GM10248 (cell line): ENCODE measurements around the gene STAB1.
"Not testable (repeated sequence)": the region's sequence is repeated elsewhere in the genome, so short reads cannot be mapped to it uniquely, and the experiment has no call there.

Experiments used
- CTCF ChIA-PET: fragments of 300-600 bp; sonication (Branson Sonifier 250); formaldehyde crosslinking; extraction: SDS; loops from one replicate; lab custom pipeline; 2021; ENCODE audit warnings: antibody characterized with exemption; lab: Yijun Ruan, JAX
- POLR2A ChIA-PET: fragments of 350-650 bp; sonication (Branson Sonifier 250); formaldehyde crosslinking; extraction: SDS; loops from one replicate; lab custom pipeline; 2020; ENCODE audit warnings: antibody characterized with exemption; lab: Yijun Ruan, JAX
- DNase-seq: peaks from one replicate; pipeline ENCODE4 v3.0.0; 2012; ENCODE audit errors: extremely low spot score
- TF ChIP-seq, protein P1 (sequence below): IDR thresholded peaks from 2 replicates; pipeline ENCODE4 v1.5.1; 2012; ENCODE audit warnings: mild to moderate bottlenecking, low read depth; ENCODE audit errors: extremely low read depth, missing control alignments, control extremely low read depth

STAB1 gene

DNA sequence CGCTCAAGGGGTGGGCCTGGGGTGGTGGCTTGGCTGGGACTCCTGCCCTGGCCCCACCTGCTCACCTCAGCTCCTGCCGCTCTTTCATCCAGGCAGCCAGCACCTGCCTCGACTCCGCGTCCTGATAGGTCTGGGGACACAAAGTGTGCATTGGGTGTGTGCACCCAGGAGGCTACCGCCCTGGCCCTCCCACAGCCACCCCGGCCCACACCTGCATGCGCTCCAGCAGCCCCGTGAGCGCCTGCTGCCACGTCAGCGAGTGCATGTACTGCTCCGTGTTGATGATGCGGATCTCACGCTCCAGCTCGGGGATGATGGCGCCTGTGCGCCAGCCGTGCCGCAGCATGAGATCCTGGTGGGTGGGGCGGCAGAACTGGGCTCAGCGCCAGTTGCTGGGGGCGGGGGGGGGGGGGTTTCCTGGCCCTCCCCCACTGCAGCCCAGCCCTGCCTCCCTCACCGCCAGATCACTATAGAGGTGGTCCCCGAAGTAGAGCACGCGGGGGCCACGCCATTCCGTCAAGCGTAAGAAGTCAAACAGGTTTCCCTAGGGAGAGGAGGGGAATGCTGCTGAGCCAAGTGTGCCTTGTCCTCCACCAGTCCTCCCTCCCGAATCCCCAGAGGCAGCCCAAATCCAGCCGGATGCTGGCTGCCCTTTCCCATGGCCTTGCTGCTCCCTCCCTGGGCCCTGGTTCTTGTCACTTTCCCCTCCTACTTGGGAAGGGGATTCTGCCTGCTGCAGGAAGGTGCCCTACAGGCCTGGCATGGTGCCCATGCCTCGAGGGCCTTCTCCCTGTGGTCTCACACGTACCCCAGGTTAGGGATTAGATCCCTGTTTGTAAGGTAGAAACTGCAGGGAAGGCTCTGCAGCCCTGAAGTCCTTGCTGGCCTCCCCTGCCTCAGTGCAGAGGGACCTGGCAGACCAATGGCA is 29.9 kb downstream of the STAB1 start:
- CTCF ChIA-PET: no interaction called here
- TF ChIP-seq, protein P1, sequence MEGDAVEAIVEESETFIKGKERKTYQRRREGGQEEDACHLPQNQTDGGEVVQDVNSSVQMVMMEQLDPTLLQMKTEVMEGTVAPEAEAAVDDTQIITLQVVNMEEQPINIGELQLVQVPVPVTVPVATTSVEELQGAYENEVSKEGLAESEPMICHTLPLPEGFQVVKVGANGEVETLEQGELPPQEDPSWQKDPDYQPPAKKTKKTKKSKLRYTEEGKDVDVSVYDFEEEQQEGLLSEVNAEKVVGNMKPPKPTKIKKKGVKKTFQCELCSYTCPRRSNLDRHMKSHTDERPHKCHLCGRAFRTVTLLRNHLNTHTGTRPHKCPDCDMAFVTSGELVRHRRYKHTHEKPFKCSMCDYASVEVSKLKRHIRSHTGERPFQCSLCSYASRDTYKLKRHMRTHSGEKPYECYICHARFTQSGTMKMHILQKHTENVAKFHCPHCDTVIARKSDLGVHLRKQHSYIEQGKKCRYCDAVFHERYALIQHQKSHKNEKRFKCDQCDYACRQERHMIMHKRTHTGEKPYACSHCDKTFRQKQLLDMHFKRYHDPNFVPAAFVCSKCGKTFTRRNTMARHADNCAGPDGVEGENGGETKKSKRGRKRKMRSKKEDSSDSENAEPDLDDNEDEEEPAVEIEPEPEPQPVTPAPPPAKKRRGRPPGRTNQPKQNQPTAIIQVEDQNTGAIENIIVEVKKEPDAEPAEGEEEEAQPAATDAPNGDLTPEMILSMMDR: no peak
- DNase-seq: no peak
- POLR2A ChIA-PET: no interaction called here

DNA sequence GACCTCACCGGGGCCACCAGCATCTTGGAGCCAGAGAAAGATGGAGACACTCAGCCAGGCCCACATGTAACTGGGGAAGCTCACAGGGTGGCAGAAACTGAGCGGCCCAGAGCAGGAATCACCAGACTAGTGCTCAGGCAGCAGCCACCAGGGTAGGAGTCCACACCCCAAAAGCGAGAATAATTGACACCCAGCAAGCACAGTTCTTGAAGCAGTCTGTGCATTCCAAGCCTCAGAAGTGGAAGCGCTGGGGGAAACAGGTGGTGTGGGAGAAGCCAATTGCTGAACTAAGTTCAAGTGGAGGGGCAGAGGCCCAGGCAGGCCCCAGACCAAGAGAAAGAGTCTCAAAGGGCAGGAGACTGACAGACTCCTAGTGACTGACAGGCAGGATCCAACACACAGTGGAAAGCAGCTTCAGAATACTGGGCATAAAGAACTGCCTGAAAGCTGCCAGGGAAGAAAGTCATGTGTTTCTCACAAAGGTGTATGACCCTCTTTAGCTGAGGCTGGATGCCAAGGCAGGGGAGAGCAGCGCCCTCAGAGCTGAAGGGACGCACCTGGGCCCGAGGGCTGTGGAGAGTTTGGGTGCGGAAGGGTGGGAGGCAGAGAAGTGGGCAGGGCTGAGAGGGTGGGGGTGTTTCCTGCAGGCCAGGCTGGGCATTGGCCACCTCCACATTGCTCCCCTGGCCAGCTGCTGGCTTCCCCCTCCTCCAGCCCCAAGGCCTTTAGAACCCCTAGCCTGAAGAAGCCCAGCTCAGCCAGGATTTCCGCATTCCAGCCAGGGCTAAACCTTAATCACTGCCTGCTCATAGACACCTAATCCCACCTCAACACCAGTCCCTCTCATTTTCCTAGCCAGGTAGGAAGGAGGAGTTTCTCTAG is 30.8 kb downstream of the STAB1 start:
- no peak for DNase-seq
- ChIA-PET POLR2A (interaction anchor here (1.4 kb wide), 1 partner anchor 10 kb away, joined by 5 read pairs; no protein-coding TSS in a partner anchor), CTCF (interaction anchor here (0.7 to 1.2 kb wide), 3 partner anchors 10 to 79 kb away, joined by 3 to 4 read pairs (median 3); no protein-coding TSS in a partner anchor)
- TF ChIP-seq, protein P1: no peak

DNA sequence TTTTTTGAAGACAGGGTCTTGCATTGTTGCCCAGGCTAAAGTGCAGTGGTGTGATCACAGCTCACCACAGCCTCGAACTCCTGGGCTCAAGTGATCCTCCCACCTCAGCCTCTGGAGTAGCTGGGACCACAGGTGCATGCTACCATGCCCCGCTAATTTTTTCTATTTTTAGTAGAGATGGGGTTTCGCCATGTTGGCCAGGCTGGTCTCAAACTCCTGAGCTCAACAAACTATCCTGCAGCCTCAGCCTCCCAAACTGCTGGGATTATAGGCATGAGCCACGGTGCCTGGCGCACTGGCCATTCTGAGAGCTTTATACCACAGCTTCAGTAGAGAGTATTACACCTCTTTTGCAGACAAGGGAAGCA is 31.5 kb downstream of the STAB1 start:
- ChIA-PET CTCF (interaction anchor here (0.7 to 1.2 kb wide), 3 partner anchors 9 to 80 kb away, joined by 3 to 4 read pairs (median 3); no protein-coding TSS in a partner anchor), POLR2A (interaction anchor here (1.4 kb wide), 1 partner anchor 9 kb away, joined by 5 read pairs; no protein-coding TSS in a partner anchor)
- not testable (repeated sequence) for DNase-seq

DNA sequence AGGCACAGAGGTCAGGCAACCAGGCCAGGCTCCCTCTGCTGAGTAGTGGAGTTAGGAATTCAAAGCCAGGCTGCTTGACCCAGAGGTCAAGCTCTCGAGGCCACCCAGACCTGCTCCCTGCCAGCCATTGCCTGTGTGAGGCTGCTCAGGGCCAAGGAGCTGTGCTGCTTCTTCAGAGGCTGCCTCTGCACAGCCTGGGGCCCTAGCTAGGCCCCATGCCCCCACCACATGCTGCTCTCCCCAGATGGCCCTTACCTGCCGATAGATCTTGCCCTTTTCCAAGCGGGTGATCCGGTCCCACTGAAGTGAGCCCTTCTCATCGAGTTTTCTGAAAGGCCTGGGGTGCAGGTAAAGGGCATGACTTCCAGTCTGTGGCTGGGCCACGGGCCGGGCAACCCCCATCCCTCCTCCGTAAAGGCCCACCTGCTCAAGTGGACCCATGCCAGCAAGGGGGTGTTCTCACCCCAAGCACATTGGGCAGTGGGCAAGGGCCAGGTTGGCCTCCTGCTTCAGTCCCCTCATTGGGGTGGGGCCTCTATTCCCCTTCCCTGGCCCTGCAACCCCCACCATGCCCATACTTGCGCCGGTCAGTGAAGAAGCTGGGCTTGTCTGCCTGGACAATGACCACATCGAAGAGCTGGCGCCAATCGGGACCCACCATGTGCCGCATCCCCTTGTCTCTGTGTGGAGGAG is 32.0 kb downstream of the STAB1 start:
- ChIA-PET POLR2A (interaction anchor here (1.4 kb wide), 1 partner anchor 9 kb away, joined by 5 read pairs; no protein-coding TSS in a partner anchor), CTCF (interaction anchor here (0.7 to 1.2 kb wide), 2 partner anchors 8 to 36 kb away, joined by 3 to 4 read pairs; no protein-coding TSS in a partner anchor)
- TF ChIP-seq, protein P1: no peak
- no peak for DNase-seq

GRCh38 chr3:52527732-52528585 is 32.8 kb downstream of the STAB1 start:
- POLR2A ChIA-PET: no interaction called here
- CTCF ChIA-PET: no interaction called here
- DNase-seq: no peak
- TF ChIP-seq, protein P1: no peak
